ENCODE data around the gene EEF1B2. TPM values are rescaled to one million over a fixed set of nuclear protein-coding genes. Genes with fewer than 3 reads are reported as not detected.

EEF1B2 gene
- total and polyA plus RNA-seq, 2 of the 13 experiments (the other 11 are each of a cell fraction or from before 2014, with no cell fraction given), result 1,284 to 1,731 TPM

GRCh38 chr2:206163251-206163880 lies 3.7 kb downstream of the EEF1B2 start (continued):
- no peak for TF ChIP-seq NCOA5 (CRISPR knock-in tag; IDR thresholded peaks at IDR 0.05)
- TF ChIP-seq ZHX1 (CRISPR knock-in tag; IDR thresholded peaks at IDR 0.05; ENCODE audit: low read depth), result no peak
- TF ChIP-seq, protein P1, sequence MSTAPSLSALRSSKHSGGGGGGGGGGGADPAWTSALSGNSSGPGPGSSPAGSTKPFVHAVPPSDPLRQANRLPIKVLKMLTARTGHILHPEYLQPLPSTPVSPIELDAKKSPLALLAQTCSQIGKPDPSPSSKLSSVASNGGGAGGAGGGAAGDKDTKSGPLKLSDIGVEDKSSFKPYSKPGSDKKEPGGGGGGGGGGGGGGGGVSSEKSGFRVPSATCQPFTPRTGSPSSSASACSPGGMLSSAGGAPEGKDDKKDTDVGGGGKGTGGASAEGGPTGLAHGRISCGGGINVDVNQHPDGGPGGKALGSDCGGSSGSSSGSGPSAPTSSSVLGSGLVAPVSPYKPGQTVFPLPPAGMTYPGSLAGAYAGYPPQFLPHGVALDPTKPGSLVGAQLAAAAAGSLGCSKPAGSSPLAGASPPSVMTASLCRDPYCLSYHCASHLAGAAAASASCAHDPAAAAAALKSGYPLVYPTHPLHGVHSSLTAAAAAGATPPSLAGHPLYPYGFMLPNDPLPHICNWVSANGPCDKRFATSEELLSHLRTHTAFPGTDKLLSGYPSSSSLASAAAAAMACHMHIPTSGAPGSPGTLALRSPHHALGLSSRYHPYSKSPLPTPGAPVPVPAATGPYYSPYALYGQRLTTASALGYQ (CRISPR knock-in tag; IDR thresholded peaks at IDR 0.05), result no peak
- TF ChIP-seq, protein P2, sequence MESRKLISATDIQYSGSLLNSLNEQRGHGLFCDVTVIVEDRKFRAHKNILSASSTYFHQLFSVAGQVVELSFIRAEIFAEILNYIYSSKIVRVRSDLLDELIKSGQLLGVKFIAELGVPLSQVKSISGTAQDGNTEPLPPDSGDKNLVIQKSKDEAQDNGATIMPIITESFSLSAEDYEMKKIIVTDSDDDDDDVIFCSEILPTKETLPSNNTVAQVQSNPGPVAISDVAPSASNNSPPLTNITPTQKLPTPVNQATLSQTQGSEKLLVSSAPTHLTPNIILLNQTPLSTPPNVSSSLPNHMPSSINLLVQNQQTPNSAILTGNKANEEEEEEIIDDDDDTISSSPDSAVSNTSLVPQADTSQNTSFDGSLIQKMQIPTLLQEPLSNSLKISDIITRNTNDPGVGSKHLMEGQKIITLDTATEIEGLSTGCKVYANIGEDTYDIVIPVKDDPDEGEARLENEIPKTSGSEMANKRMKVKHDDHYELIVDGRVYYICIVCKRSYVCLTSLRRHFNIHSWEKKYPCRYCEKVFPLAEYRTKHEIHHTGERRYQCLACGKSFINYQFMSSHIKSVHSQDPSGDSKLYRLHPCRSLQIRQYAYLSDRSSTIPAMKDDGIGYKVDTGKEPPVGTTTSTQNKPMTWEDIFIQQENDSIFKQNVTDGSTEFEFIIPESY (CRISPR knock-in tag; IDR thresholded peaks at IDR 0.05), result no peak
- peak; percentile 66 for TF ChIP-seq RBFOX2 (IDR thresholded peaks at IDR 0.05; ENCODE audit: low read depth, low read length)
- TF ChIP-seq ZNF343 (CRISPR knock-in tag; IDR thresholded peaks at IDR 0.05), result no peak
- TF ChIP-seq NR2F1 (CRISPR knock-in tag; IDR thresholded peaks at IDR 0.05), result no peak
- peak; percentile 68 for TF ChIP-seq POLR2G (IDR thresholded peaks at IDR 0.05; ENCODE audit: low read depth, low read length)
- TF ChIP-seq HOXD1 (CRISPR knock-in tag; IDR thresholded peaks at IDR 0.05), result no peak
- TF ChIP-seq, protein P3, sequence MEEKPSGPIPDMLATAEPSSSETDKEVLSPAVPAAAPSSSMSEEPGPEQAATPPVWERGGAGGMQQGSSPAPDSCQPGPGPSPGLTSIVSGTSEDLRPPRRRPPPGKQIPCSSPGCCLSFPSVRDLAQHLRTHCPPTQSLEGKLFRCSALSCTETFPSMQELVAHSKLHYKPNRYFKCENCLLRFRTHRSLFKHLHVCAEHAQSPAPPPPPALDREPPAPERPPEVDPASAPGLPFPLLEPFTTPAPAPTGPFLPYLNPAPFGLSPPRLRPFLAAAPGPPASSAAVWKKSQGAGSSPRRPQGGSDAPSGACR (CRISPR knock-in tag; IDR thresholded peaks at IDR 0.05), result no peak
- no peak for TF ChIP-seq ZNF260 (CRISPR knock-in tag; IDR thresholded peaks at IDR 0.05; ENCODE audit: borderline replicate concordance, low read depth)
- no peak for TF ChIP-seq ZGPAT (CRISPR knock-in tag; IDR thresholded peaks at IDR 0.05)
- no peak for TF ChIP-seq LRRFIP1 (CRISPR knock-in tag; conservative IDR thresholded peaks at IDR 0.05)
- TF ChIP-seq ZNF350 (CRISPR knock-in tag; IDR thresholded peaks at IDR 0.05; ENCODE audit: borderline replicate concordance, low read depth), result no peak
- TF ChIP-seq ZFP36L1 (CRISPR knock-in tag; IDR thresholded peaks at IDR 0.05), result no peak
- no peak for TF ChIP-seq MTA1 (CRISPR knock-in tag; IDR thresholded peaks at IDR 0.05; ENCODE audit: borderline replicate concordance)
- no peak for TF ChIP-seq AHR (CRISPR knock-in tag; IDR thresholded peaks at IDR 0.05)
- TF ChIP-seq ZNF335 (CRISPR knock-in tag; IDR thresholded peaks at IDR 0.05), result no peak
